Nephron (organoid): Measurements from ENCODE around the gene MRPL16.

Experiments used
- H3K27ac Mint-ChIP-seq, 3 experiments: 2 replicates each; pipeline ENCODE4 v1.8.0; 2020; ENCODE audit warnings: mixed read lengths in 3 of 3, mild to moderate bottlenecking in 2 of 3, moderate library complexity in 1 of 3
- H3K27me3 Mint-ChIP-seq: 2 replicates; pipeline ENCODE4 v1.8.0; 2021; ENCODE audit warnings: low read depth, mild to moderate bottlenecking, moderate library complexity, mixed read lengths
- H3K36me3 Mint-ChIP-seq: 2 replicates; pipeline ENCODE4 v1.8.0; 2020; ENCODE audit warnings: low read depth, mixed read lengths
- H3K4me1 Mint-ChIP-seq: 2 replicates; pipeline ENCODE4 v1.8.0; 2020; ENCODE audit warnings: mixed read lengths
- H3K4me3 Mint-ChIP-seq, 3 experiments: 2 replicates each; pipeline ENCODE4 v1.8.0; 2020; ENCODE audit warnings: mild to moderate bottlenecking in 3 of 3, mixed read lengths in 3 of 3, moderate library complexity in 2 of 3
- H3K9me3 Mint-ChIP-seq: 2 replicates; pipeline ENCODE4 v1.8.0; 2020; ENCODE audit warnings: mixed read lengths
- CTCF ChIP-seq, 3 experiments: fragments of 200-600 bp; sonication (generic); IDR thresholded peaks; one replicate each; pipeline ENCODE4 v1.5.0; 2021; ENCODE audit warnings: antibody characterized with exemption in 3 of 3; ENCODE audit not compliant: unreplicated experiment in 3 of 3

MRPL16 gene

GRCh38 chr11:59783632-59784090, 26.9 kb downstream of the MRPL16 start:
- no peak for TF ChIP-seq CTCF (IDR thresholded peaks at IDR 0.05; ENCODE audit: unreplicated experiment in 3 of 3)
- Mint-ChIP-seq H3K9me3 (no peaks in the 10 kb centered on the region), H3K36me3 (peaks cover 31% of the 10 kb centered on the region), H3K27ac (no peak overlapping the region), H3K4me3 (no peak overlapping the region), H3K27me3 (no peaks in the 10 kb centered on the region), H3K4me1 (no peaks in the 10 kb centered on the region)

- Mint-ChIP-seq H3K4me1 (no peaks in the 10 kb centered on the region), H3K9me3 (no peaks in the 10 kb centered on the region), H3K27ac (no peak overlapping the region), H3K4me3 (no peak overlapping the region), H3K36me3 (peaks cover 26% of the 10 kb centered on the region), H3K27me3 (no peaks in the 10 kb centered on the region)
- TF ChIP-seq CTCF (IDR thresholded peaks at IDR 0.05; ENCODE audit: unreplicated experiment in 3 of 3) = no peak
Measured at GRCh38 chr11:59782080-59782479, 28.5 kb downstream of the MRPL16 start.

- no peaks in the 10 kb centered on the region for H3K9me3 Mint-ChIP-seq
- H3K27me3 Mint-ChIP-seq = no peaks in the 10 kb centered on the region
- H3K4me3 Mint-ChIP-seq = no peak overlapping the region
- H3K27ac Mint-ChIP-seq = no peak overlapping the region
- H3K36me3 Mint-ChIP-seq = peaks cover 20% of the 10 kb centered on the region
- H3K4me1 Mint-ChIP-seq = no peaks in the 10 kb centered on the region
- no peak for TF ChIP-seq CTCF (IDR thresholded peaks at IDR 0.05; ENCODE audit: unreplicated experiment in 3 of 3)
Measured at GRCh38 chr11:59779487-59779886, 31.1 kb downstream of the MRPL16 start.

- Mint-ChIP-seq H3K27ac (peak overlapping the region in 1 of 3 experiments; percentile 65), H3K4me1 (no peaks in the 10 kb centered on the region), H3K9me3 (no peaks in the 10 kb centered on the region), H3K27me3 (no peaks in the 10 kb centered on the region), H3K36me3 (peaks cover 13% of the 10 kb centered on the region), H3K4me3 (no peak overlapping the region)
- no peak for TF ChIP-seq CTCF (IDR thresholded peaks at IDR 0.05; ENCODE audit: unreplicated experiment in 3 of 3)
Measured at GRCh38 chr11:59778122-59778521, 32.5 kb downstream of the MRPL16 start.

GRCh38 chr11:59777104-59777503, 33.5 kb downstream of the MRPL16 start:
- H3K9me3 Mint-ChIP-seq = no peaks in the 10 kb centered on the region
- no peak for TF ChIP-seq CTCF (IDR thresholded peaks at IDR 0.05; ENCODE audit: unreplicated experiment in 3 of 3)
- peaks cover 8% of the 10 kb centered on the region for H3K36me3 Mint-ChIP-seq
- peak overlapping the region in 1 of 3 experiments; percentile 39 for H3K27ac Mint-ChIP-seq
- H3K4me1 Mint-ChIP-seq = no peaks in the 10 kb centered on the region
- no peak overlapping the region for H3K4me3 Mint-ChIP-seq
- H3K27me3 Mint-ChIP-seq = no peaks in the 10 kb centered on the region

- TF ChIP-seq CTCF (IDR thresholded peaks at IDR 0.05; ENCODE audit: unreplicated experiment in 3 of 3) = no peak
- H3K4me1 Mint-ChIP-seq = no peaks in the 10 kb centered on the region
- no peaks in the 10 kb centered on the region for H3K27me3 Mint-ChIP-seq
- peak overlapping the region in 1 of 3 experiments; percentile 39 for H3K27ac Mint-ChIP-seq
- no peak overlapping the region for H3K4me3 Mint-ChIP-seq
- no peaks in the 10 kb centered on the region for H3K9me3 Mint-ChIP-seq
- H3K36me3 Mint-ChIP-seq = peaks cover 1% of the 10 kb centered on the region
Measured at GRCh38 chr11:59776210-59777066, 34.1 kb downstream of the MRPL16 start.
